Astrocyte of the spinal cord (primary cell): ENCODE data around the gene GRK5.

Source experiments
- DNase-seq: peaks from one replicate; pipeline ENCODE4 v3.0.0; 2011; ENCODE audit warnings: low read depth, low spot score
- H3K4me3 ChIP-seq: 2 replicates; pipeline ENCODE4 v1.5.1; 2011; ENCODE audit warnings: low read depth, mild to moderate bottlenecking, low read length, moderate library complexity
- in situ Hi-C: cut with HindIII; loops from 2 replicates; pipeline ENCODE4 v1.10.0; 2017; ENCODE audit warnings: low sequenced_read_pairs
- TF ChIP-seq, protein P1 (sequence below): IDR thresholded peaks from 2 replicates; pipeline ENCODE4 v1.5.1; 2012; ENCODE audit warnings: low read depth, mild to moderate bottlenecking, low read length, inconsistent platforms

Gene GRK5

DNA sequence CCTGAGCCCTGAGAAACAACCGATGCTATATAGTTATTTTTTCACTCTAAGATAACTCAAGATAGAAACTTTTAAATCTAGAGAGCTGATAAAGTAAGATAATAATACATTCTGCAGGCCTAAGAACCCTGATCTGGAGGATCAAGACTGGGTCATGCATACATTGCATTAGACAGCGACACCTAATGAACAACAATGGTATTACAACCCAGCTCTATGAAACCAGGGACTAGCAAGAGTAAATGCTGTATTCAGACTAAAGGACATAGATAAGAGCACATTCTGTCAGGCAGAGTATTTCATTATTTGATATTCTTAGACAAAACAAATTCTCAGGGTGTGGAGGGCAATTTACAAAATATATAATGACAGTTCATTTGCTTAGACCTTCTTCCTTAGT lies 148.6 kb downstream of the GRK5 start:
- TF ChIP-seq, protein P1, sequence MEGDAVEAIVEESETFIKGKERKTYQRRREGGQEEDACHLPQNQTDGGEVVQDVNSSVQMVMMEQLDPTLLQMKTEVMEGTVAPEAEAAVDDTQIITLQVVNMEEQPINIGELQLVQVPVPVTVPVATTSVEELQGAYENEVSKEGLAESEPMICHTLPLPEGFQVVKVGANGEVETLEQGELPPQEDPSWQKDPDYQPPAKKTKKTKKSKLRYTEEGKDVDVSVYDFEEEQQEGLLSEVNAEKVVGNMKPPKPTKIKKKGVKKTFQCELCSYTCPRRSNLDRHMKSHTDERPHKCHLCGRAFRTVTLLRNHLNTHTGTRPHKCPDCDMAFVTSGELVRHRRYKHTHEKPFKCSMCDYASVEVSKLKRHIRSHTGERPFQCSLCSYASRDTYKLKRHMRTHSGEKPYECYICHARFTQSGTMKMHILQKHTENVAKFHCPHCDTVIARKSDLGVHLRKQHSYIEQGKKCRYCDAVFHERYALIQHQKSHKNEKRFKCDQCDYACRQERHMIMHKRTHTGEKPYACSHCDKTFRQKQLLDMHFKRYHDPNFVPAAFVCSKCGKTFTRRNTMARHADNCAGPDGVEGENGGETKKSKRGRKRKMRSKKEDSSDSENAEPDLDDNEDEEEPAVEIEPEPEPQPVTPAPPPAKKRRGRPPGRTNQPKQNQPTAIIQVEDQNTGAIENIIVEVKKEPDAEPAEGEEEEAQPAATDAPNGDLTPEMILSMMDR, result peak; percentile 41
- no peak overlapping the region for H3K4me3 ChIP-seq
- in situ Hi-C loops, result no loop called here
- no peak for DNase-seq

DNA sequence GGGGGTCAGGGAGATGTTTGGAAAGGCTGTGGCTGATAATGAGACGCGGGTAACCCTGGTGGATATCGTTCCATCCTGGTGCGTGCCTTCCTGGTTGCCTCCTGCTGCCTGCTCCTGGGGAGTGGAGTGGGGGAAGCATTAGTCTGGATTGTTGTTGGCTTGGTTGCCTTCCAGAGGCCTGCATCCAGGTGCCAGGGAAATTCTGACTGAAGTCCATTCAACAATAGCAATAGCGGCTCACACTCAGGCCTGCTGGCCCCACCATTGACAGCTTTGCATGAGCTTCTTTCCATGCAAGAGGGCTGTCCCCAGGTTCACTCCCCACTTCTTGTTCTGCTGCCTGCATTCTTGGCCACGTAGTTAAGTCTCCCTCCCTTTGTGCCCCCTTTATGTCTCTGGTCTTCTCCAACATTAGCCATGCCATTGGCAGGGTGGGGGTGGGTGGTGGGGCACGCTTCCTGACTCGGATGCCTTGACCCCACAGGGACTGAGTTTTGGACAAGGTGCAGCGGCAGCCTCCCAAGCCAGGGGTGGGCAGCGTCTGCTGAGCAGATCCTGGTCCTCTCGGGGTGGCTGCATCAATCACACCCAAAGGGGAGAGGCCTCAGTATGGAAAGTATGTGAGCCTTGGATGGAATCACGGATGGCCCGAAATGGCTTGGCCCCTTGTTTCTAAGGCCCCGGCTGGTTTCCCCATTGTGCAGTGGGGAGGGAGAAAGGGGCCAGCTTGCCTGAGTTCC lies 150.2 kb downstream of the GRK5 start:
- DNase-seq, result peak; percentile 15
- H3K4me3 ChIP-seq, result no peak overlapping the region
- TF ChIP-seq, protein P1, result no peak
- in situ Hi-C loops, result no loop called here

DNA sequence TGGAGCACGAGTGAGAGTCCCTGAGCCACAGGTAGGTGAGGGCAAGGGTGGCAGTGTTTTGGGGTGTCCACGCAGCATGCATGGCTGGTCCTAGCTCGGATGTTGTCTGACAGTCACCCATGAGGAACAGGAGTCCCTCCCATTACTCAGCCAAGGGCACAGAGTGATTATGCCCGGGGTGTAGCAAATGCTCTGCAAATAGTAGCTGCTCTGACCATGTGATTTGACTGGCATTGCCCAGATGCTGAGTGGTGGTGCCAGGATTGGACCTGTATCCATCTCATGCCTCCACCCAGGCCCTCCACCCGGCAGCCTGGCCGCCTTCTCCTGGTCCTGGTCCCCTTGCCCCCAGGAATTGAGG lies 150.8 kb downstream of the GRK5 start:
- no peak overlapping the region for H3K4me3 ChIP-seq
- in situ Hi-C loops, result no loop called here
- TF ChIP-seq, protein P1, result no peak
- DNase-seq, result no peak

DNA sequence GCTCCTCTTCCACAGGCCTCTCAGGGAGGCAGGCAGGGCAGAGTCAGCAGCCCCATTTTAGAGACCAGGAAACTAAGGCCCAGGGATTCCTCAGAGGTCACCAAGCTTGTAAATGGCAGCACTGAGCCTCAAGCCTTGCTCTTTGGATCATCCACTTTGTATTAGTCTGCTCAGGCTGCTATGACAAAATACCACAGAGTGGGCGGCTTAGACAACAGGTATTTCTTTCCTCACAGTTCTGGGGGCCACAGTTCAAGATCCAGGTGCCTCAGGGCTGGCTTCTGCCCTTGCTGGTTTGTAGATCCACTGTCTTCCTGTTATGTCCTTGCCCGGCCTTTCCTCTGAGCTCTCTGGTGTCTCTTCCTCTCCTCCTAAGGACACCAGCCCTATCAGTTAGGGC lies 151.2 kb downstream of the GRK5 start:
- no peak for DNase-seq
- in situ Hi-C loops, result no loop called here
- TF ChIP-seq, protein P1, result no peak
- no peak overlapping the region for H3K4me3 ChIP-seq

DNA sequence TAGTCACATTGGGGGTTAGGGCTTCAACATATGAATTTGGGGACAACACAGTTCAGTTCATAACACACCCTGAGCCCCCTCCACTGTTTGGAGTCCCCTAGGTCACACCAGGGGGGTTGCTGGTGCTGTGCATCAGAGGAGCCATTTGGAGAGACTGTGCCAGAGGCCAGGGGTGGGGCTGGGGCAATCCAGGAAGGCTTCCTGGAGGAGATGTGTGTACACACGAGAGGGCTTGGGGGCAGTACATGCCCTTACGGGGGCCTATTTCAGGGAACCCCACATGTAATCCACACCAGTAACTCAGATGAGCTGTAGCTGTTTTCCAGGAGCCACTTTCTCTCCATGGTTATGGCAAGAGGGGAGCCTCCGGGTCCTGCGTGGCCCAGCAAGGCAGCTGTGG lies 151.7 kb downstream of the GRK5 start:
- TF ChIP-seq, protein P1, result no peak
- no peak overlapping the region for H3K4me3 ChIP-seq
- DNase-seq, result no peak
- in situ Hi-C loops, result no loop called here

DNA sequence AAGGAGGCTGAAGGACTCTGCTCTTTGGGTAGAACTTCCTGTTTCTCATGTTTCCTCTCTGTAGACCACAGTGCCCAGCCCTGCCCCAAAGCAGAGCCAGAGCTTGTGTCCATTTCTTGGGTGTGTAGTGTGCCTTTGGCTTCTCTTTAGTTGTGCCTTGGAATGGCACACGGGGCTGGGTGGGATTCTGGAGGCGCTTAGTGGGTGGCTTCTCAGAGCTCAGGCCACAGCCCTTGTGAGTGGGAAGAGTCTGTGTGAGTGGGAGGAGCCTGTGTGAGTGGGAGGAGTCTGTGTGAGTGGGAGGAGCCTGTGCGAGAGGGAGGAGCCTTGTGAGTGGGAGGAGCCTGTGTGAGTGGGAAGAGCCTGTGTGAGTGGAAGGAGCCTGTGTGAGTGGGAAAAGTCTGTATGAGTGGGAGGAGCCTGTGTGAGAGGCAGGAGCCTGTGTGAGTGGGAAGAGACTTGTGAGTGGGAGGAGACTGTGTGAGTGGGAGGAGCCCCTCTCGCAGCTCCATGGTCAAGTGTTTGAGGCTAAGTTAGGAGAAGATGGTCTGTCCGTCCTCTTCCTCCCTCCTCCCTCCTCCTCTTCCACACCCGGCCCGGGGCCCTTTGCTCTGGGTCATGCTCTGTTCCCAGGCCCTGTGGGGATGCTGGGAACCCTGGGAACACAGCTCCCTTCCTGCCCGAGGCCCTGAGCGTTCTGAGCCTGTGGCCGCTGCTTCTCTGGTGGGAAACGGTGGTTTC lies 153.0 kb downstream of the GRK5 start:
- TF ChIP-seq, protein P1, result no peak

More for the DNA sequence above, 153.0 kb downstream of the GRK5 start:
- in situ Hi-C loops, result no loop called here
- H3K4me3 ChIP-seq, result no peak overlapping the region
- DNase-seq, result no peak
